GM23338 (cell line): ENCODE data around the gene ZNF580. TPM values are rescaled to one million over a fixed set of nuclear protein-coding genes. Genes with fewer than 3 reads are reported as not detected.

ENCODE experiments used
- ATAC-seq: fragments of 200-7000 bp; cut with Tn5 transposase; 3 replicates; pipeline ENCODE4 v1.9.1; 2020
- DNase-seq: peaks from one replicate; pipeline ENCODE4 v3.0.0-alpha.2; 2015; ENCODE audit warnings: low spot score
- H2AFZ ChIP-seq: fragments of 200-600 bp; sonication (generic); 2 replicates; pipeline ENCODE4 v1.8.0; 2016; ENCODE audit warnings: antibody characterized with exemption, mild to moderate bottlenecking, moderate library complexity
- H3F3A ChIP-seq: fragments of 200-600 bp; sonication (generic); replicated peaks from 2 replicates; pipeline ENCODE4 v1.8.0; 2017; ENCODE audit warnings: antibody characterized with exemption, mixed run types, low read depth
- H3K27ac ChIP-seq: fragments of 200-600 bp; sonication (generic); 2 replicates; pipeline ENCODE4 v1.6.1; 2016; ENCODE audit warnings: low read depth
- H3K27me3 ChIP-seq: fragments of 200-600 bp; sonication (generic); 2 replicates; pipeline ENCODE4 v1.8.0; 2016; ENCODE audit warnings: mild to moderate bottlenecking, mixed run types, moderate library complexity; ENCODE audit not compliant: insufficient read depth
- H3K36me3 ChIP-seq: fragments of 200-600 bp; sonication (generic); 2 replicates; pipeline ENCODE4 v1.8.0; 2016; ENCODE audit warnings: mild to moderate bottlenecking; ENCODE audit not compliant: insufficient read depth
- H3K4me1 ChIP-seq: fragments of 200-600 bp; sonication (generic); 2 replicates; pipeline ENCODE4 v1.8.0; 2016; ENCODE audit warnings: mild to moderate bottlenecking, moderate library complexity; ENCODE audit not compliant: insufficient read depth
- H3K4me2 ChIP-seq: fragments of 200-600 bp; sonication (generic); 2 replicates; pipeline ENCODE4 v1.7.1; 2017; ENCODE audit warnings: mixed run types
- H3K4me3 ChIP-seq: fragments of 200-600 bp; sonication (generic); 2 replicates; pipeline ENCODE4 v1.6.1; 2016; ENCODE audit warnings: mixed run types
- H3K79me2 ChIP-seq: fragments of 200-600 bp; sonication (generic); replicated peaks from 2 replicates; pipeline ENCODE4 v1.8.0; 2017; ENCODE audit warnings: mild to moderate bottlenecking; ENCODE audit not compliant: insufficient read depth
- H3K9me2 ChIP-seq: fragments of 200-600 bp; sonication (generic); 2 replicates; pipeline ENCODE4 v1.8.0; 2017; ENCODE audit not compliant: insufficient read depth
- H4K20me1 ChIP-seq: fragments of 200-600 bp; sonication (generic); replicated peaks from 2 replicates; pipeline ENCODE4 v1.8.0; 2017; ENCODE audit warnings: mild to moderate bottlenecking; ENCODE audit not compliant: insufficient read depth
- H3K27ac Mint-ChIP-seq: 2 replicates; pipeline ENCODE4 v1.8.0; 2020; ENCODE audit warnings: inconsistent platforms, mild to moderate bottlenecking, moderate library complexity, mixed read lengths
- H3K27me3 Mint-ChIP-seq: 3 replicates; pipeline ENCODE4 v1.8.0; 2022; ENCODE audit warnings: low read depth, mild to moderate bottlenecking, moderate library complexity, mixed read lengths, inconsistent platforms; ENCODE audit not compliant: insufficient read depth, poor library complexity
- H3K36me3 Mint-ChIP-seq: 3 replicates; pipeline ENCODE4 v1.8.0; 2021; ENCODE audit warnings: low read depth, mild to moderate bottlenecking, inconsistent platforms, moderate library complexity, mixed read lengths
- H3K4me1 Mint-ChIP-seq: 3 replicates; pipeline ENCODE4 v1.8.0; 2020; ENCODE audit warnings: mild to moderate bottlenecking, inconsistent platforms, mixed read lengths
- H3K4me3 Mint-ChIP-seq: 3 replicates; pipeline ENCODE4 v1.8.0; 2021; ENCODE audit warnings: moderate library complexity, mild to moderate bottlenecking, inconsistent platforms, mixed read lengths
- H3K9me3 Mint-ChIP-seq: 3 replicates; pipeline ENCODE4 v1.8.0; 2020; ENCODE audit warnings: moderate library complexity, mild to moderate bottlenecking, inconsistent platforms, mixed read lengths
- CREB1 ChIP-seq: fragments of 250-450 bp; sonication (Bioruptor Pico); IDR thresholded peaks from 2 replicates; pipeline ENCODE4 v1.5.0; 2020; ENCODE audit warnings: low read depth, mild to moderate bottlenecking, moderate library complexity
- EZH2 ChIP-seq: fragments of 200-600 bp; sonication (generic); IDR thresholded peaks from one replicate; pipeline ENCODE4 v1.8.0; 2017; ENCODE audit warnings: antibody characterized with exemption, mild to moderate bottlenecking, low read depth; ENCODE audit not compliant: unreplicated experiment
- EZH2phosphoT487 ChIP-seq: fragments of 200-600 bp; sonication (generic); IDR thresholded peaks from one replicate; pipeline ENCODE4 v1.8.1; 2018; ENCODE audit warnings: antibody characterized with exemption; ENCODE audit not compliant: unreplicated experiment
- JUNB ChIP-seq: IDR thresholded peaks from one replicate; pipeline ENCODE4 v1.6.1; 2016; ENCODE audit warnings: antibody characterized with exemption; ENCODE audit not compliant: unreplicated experiment
- NANOG ChIP-seq: IDR thresholded peaks from 2 replicates; pipeline ENCODE4 v1.6.1; 2016; ENCODE audit warnings: antibody characterized with exemption, borderline replicate concordance
- POLR2AphosphoS5 ChIP-seq: IDR thresholded peaks from 2 replicates; pipeline ENCODE4 v1.6.1; 2016; ENCODE audit warnings: antibody characterized with exemption, low read depth
- STAT1 ChIP-seq: IDR thresholded peaks from one replicate; pipeline ENCODE4 v1.6.1; 2016; ENCODE audit warnings: antibody characterized with exemption; ENCODE audit not compliant: unreplicated experiment
- ZNF114 ChIP-seq: fragments of 250-450 bp; sonication (Bioruptor Pico); IDR thresholded peaks from 2 replicates; pipeline ENCODE4 v1.5.0; 2020; ENCODE audit warnings: mild to moderate bottlenecking, moderate library complexity
- ZNF331 ChIP-seq: fragments of 250-450 bp; sonication (Bioruptor Pico); IDR thresholded peaks from 2 replicates; pipeline ENCODE4 v1.5.0; 2020; ENCODE audit warnings: low read depth, mild to moderate bottlenecking, moderate library complexity
- polyA plus RNA-seq: library from polyadenylated mRNA; unstranded; fragments of >200 nt; fragmentation: Nextera tagmentation; extraction: Ambion mirVana; gene quantifications from 2 replicates; pipeline ENCODE4 v1.2.1, GENCODE V29; 2016
- total RNA-seq: library from RNA; depleted of rRNA; stranded (reverse); fragments of >200 nt; shearing (Covaris generic); gene quantifications from 2 replicates; pipeline ENCODE4 v1.2.3, GENCODE V29; 2014
- TF ChIP-seq, protein P1 (sequence below), 2 experiments: fragments of 200-600 bp in 1 of 2; sonication (generic) in 1 of 2; conservative IDR thresholded peaks; 2 replicates each; pipeline versions ENCODE4 v1.5.1 to v1.6.1; 2016 to 2017; ENCODE audit warnings: antibody characterized with exemption in 2 of 2, low read depth in 2 of 2, mild to moderate bottlenecking in 2 of 2, moderate library complexity in 1 of 2
- TF ChIP-seq, protein P2 (sequence below): IDR thresholded peaks from 2 replicates; pipeline ENCODE4 v1.6.1; 2016; ENCODE audit warnings: antibody characterized with exemption
- TF ChIP-seq, protein P3 (sequence below): fragments of 250-450 bp; sonication (Bioruptor Pico); IDR thresholded peaks from 2 replicates; pipeline ENCODE4 v1.5.0; 2020; ENCODE audit warnings: mild to moderate bottlenecking, moderate library complexity
- TF ChIP-seq, protein P4 (sequence below): IDR thresholded peaks from one replicate; pipeline ENCODE4 v1.6.1; 2018; ENCODE audit warnings: antibody characterized with exemption; ENCODE audit not compliant: unreplicated experiment

Gene ZNF580
- total and polyA plus RNA-seq, 2 experiments from 2014 or later, result 18.7 to 23.6 TPM

DNA sequence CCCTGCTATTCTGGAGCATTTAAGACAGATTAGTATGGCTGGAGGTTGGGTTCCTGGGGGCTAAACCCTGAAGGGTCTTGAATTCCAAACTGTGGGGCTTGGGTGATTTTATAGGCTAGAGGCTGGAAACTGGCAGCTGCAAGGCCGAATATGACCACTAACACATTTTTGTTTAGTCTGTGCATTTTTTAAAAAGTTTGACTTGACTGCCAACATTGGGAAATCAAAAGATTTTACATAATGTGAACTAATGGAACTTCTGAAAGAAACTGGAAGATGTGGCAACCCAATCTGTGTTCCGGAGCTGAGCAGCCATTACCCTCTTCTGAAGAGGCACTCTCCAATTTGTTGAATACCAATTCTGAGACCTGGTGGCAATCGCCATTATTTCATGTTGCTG is 21.5 kb upstream of the ZNF580 start:
- no peaks in the 10 kb centered on the region for H3K36me3 ChIP-seq
- DNase-seq (no peak), ATAC-seq (no peak)
- H2AFZ ChIP-seq, result no peak overlapping the region
- no peaks in the 10 kb centered on the region for H3K27me3 ChIP-seq
- H3F3A ChIP-seq, result peaks cover 5% of the 10 kb centered on the region; the same call in 1 of the 2 replicates
- Mint-ChIP-seq H3K27ac (no peak overlapping the region), H3K27me3 (peaks cover 17% of the 10 kb centered on the region), H3K9me3 (peaks cover 5% of the 10 kb centered on the region), H3K36me3 (peaks cover 51% of the 10 kb centered on the region), H3K4me3 (no peak overlapping the region), H3K4me1 (peaks cover 11% of the 10 kb centered on the region; the same call in 2 of the 3 replicates)
- no peak overlapping the region for H3K4me2 ChIP-seq
- no peak overlapping the region for H3K27ac ChIP-seq
- no peaks in the 10 kb centered on the region for H3K9me2 ChIP-seq
- peaks cover 5% of the 10 kb centered on the region for H4K20me1 ChIP-seq
- peaks cover 9% of the 10 kb centered on the region for H3K79me2 ChIP-seq
- TF ChIP-seq ZNF114 (CRISPR knock-in tag), result no peak
- no peak for TF ChIP-seq POLR2AphosphoS5
- TF ChIP-seq, protein P1, sequence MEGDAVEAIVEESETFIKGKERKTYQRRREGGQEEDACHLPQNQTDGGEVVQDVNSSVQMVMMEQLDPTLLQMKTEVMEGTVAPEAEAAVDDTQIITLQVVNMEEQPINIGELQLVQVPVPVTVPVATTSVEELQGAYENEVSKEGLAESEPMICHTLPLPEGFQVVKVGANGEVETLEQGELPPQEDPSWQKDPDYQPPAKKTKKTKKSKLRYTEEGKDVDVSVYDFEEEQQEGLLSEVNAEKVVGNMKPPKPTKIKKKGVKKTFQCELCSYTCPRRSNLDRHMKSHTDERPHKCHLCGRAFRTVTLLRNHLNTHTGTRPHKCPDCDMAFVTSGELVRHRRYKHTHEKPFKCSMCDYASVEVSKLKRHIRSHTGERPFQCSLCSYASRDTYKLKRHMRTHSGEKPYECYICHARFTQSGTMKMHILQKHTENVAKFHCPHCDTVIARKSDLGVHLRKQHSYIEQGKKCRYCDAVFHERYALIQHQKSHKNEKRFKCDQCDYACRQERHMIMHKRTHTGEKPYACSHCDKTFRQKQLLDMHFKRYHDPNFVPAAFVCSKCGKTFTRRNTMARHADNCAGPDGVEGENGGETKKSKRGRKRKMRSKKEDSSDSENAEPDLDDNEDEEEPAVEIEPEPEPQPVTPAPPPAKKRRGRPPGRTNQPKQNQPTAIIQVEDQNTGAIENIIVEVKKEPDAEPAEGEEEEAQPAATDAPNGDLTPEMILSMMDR (conservative IDR thresholded peaks at IDR 0.05; ENCODE audit: low read depth in 2 of 2), result no peak
- TF ChIP-seq, protein P2, sequence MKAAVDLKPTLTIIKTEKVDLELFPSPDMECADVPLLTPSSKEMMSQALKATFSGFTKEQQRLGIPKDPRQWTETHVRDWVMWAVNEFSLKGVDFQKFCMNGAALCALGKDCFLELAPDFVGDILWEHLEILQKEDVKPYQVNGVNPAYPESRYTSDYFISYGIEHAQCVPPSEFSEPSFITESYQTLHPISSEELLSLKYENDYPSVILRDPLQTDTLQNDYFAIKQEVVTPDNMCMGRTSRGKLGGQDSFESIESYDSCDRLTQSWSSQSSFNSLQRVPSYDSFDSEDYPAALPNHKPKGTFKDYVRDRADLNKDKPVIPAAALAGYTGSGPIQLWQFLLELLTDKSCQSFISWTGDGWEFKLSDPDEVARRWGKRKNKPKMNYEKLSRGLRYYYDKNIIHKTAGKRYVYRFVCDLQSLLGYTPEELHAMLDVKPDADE, result no peak
- TF ChIP-seq STAT1, result no peak
- no peak for TF ChIP-seq EZH2phosphoT487
- TF ChIP-seq CREB1 (CRISPR knock-in tag), result no peak
- no peak for TF ChIP-seq EZH2
- no peak for TF ChIP-seq NANOG
- TF ChIP-seq ZNF331 (CRISPR knock-in tag), result no peak
- TF ChIP-seq, protein P3, sequence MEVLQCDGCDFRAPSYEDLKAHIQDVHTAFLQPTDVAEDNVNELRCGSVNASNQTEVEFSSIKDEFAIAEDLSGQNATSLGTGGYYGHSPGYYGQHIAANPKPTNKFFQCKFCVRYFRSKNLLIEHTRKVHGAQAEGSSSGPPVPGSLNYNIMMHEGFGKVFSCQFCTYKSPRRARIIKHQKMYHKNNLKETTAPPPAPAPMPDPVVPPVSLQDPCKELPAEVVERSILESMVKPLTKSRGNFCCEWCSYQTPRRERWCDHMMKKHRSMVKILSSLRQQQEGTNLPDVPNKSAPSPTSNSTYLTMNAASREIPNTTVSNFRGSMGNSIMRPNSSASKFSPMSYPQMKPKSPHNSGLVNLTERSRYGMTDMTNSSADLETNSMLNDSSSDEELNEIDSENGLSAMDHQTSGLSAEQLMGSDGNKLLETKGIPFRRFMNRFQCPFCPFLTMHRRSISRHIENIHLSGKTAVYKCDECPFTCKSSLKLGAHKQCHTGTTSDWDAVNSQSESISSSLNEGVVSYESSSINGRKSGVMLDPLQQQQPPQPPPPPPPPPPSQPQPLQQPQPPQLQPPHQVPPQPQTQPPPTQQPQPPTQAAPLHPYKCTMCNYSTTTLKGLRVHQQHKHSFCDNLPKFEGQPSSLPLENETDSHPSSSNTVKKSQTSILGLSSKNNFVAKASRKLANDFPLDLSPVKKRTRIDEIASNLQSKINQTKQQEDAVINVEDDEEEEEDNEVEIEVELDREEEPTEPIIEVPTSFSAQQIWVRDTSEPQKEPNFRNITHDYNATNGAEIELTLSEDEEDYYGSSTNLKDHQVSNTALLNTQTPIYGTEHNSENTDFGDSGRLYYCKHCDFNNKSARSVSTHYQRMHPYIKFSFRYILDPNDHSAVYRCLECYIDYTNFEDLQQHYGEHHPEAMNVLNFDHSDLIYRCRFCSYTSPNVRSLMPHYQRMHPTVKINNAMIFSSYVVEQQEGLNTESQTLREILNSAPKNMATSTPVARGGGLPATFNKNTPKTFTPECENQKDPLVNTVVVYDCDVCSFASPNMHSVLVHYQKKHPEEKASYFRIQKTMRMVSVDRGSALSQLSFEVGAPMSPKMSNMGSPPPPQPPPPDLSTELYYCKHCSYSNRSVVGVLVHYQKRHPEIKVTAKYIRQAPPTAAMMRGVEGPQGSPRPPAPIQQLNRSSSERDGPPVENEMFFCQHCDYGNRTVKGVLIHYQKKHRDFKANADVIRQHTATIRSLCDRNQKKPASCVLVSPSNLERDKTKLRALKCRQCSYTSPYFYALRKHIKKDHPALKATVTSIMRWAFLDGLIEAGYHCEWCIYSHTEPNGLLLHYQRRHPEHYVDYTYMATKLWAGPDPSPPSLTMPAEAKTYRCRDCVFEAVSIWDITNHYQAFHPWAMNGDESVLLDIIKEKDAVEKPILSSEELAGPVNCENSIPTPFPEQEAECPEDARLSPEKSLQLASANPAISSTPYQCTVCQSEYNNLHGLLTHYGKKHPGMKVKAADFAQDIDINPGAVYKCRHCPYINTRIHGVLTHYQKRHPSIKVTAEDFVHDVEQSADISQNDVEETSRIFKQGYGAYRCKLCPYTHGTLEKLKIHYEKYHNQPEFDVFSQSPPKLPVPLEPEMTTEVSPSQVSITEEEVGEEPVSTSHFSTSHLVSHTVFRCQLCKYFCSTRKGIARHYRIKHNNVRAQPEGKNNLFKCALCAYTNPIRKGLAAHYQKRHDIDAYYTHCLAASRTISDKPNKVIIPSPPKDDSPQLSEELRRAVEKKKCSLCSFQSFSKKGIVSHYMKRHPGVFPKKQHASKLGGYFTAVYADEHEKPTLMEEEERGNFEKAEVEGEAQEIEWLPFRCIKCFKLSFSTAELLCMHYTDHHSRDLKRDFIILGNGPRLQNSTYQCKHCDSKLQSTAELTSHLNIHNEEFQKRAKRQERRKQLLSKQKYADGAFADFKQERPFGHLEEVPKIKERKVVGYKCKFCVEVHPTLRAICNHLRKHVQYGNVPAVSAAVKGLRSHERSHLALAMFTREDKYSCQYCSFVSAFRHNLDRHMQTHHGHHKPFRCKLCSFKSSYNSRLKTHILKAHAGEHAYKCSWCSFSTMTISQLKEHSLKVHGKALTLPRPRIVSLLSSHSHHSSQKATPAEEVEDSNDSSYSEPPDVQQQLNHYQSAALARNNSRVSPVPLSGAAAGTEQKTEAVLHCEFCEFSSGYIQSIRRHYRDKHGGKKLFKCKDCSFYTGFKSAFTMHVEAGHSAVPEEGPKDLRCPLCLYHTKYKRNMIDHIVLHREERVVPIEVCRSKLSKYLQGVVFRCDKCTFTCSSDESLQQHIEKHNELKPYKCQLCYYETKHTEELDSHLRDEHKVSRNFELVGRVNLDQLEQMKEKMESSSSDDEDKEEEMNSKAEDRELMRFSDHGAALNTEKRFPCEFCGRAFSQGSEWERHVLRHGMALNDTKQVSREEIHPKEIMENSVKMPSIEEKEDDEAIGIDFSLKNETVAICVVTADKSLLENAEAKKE (CRISPR knock-in tag), result no peak
- TF ChIP-seq JUNB, result no peak
- TF ChIP-seq, protein P4, sequence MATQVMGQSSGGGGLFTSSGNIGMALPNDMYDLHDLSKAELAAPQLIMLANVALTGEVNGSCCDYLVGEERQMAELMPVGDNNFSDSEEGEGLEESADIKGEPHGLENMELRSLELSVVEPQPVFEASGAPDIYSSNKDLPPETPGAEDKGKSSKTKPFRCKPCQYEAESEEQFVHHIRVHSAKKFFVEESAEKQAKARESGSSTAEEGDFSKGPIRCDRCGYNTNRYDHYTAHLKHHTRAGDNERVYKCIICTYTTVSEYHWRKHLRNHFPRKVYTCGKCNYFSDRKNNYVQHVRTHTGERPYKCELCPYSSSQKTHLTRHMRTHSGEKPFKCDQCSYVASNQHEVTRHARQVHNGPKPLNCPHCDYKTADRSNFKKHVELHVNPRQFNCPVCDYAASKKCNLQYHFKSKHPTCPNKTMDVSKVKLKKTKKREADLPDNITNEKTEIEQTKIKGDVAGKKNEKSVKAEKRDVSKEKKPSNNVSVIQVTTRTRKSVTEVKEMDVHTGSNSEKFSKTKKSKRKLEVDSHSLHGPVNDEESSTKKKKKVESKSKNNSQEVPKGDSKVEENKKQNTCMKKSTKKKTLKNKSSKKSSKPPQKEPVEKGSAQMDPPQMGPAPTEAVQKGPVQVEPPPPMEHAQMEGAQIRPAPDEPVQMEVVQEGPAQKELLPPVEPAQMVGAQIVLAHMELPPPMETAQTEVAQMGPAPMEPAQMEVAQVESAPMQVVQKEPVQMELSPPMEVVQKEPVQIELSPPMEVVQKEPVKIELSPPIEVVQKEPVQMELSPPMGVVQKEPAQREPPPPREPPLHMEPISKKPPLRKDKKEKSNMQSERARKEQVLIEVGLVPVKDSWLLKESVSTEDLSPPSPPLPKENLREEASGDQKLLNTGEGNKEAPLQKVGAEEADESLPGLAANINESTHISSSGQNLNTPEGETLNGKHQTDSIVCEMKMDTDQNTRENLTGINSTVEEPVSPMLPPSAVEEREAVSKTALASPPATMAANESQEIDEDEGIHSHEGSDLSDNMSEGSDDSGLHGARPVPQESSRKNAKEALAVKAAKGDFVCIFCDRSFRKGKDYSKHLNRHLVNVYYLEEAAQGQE, result no peak
- no peaks in the 10 kb centered on the region for H3K4me1 ChIP-seq
- H3K4me3 ChIP-seq, result no peak overlapping the region
